Upper lobe of left lung (tissue), 4 donors: Measurements from ENCODE around the gene TPRA1.

Experiments used
- CTCF ChIP-seq, 6 experiments: fragments of 450-650 bp in 4 of 6; fragments of 200-600 bp in 2 of 6; sonication (generic) in 2 of 6; IDR thresholded peaks; one replicate each; pipeline ENCODE4 v1.5.1; 2016 to 2019; ENCODE audit warnings: antibody characterized with exemption in 6 of 6
- EP300 ChIP-seq, 4 donors: sonication (generic); formaldehyde crosslinking; IDR thresholded peaks; one replicate each; pipeline ENCODE4 v1.5.1; 2017; ENCODE audit warnings: antibody characterized with exemption in 4 of 4, control low read depth in 2 of 4
- POLR2A ChIP-seq, 4 donors: fragments of 450-650 bp; IDR thresholded peaks; one replicate each; pipeline ENCODE4 v1.5.1; 2016 to 2017; ENCODE audit warnings: antibody characterized with exemption in 4 of 4, mild to moderate bottlenecking in 2 of 4
- POLR2AphosphoS5 ChIP-seq, 2 donors: sonication (generic); formaldehyde crosslinking; IDR thresholded peaks; one replicate each; pipeline ENCODE4 v1.5.1; 2017; ENCODE audit warnings: antibody characterized with exemption in 2 of 2

DNA sequence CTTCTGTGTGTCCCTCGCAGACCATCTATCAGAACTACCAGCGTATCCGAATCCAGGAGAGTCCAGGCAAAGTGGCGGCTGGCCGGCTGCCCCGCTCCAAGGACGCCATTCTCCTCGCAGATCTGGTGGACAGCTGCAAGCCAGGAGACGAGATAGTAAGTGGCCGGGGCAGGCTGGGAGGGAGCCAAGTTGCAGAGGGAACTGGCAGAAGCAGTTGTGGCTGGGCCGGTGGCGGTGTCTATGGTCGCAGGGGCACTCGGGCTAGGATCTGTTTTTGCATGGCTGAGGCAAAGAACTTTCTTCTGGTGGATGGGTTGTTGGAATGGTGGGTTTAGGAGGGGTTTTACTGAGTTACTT lies 17.8 kb upstream of the TPRA1 start:
- TF ChIP-seq POLR2A (IDR thresholded peaks at IDR 0.05): no peak
- TF ChIP-seq CTCF (IDR thresholded peaks at IDR 0.05): no peak
- no peak for TF ChIP-seq POLR2AphosphoS5 (IDR thresholded peaks at IDR 0.05)
- TF ChIP-seq EP300 (IDR thresholded peaks at IDR 0.05): no peak
